Measurements from ENCODE around the gene SLC17A2.

Gene SLC17A2

GRCh38 chr6:25883991-25884390 is 46.5 kb downstream of the SLC17A2 start:
- DNase-seq (ENCODE audit: low read depth, low spot score): no peak

GRCh38 chr6:25883536-25883935 is 47.0 kb downstream of the SLC17A2 start:
- no peak for DNase-seq (ENCODE audit: low read depth, low spot score)

- DNase-seq (ENCODE audit: low read depth, low spot score): no peak
Observed at GRCh38 chr6:25882051-25882496, 48.4 kb downstream of the SLC17A2 start.

- no peak for DNase-seq (ENCODE audit: low read depth, low spot score)
Observed at GRCh38 chr6:25880601-25881000, 49.9 kb downstream of the SLC17A2 start.

- DNase-seq (ENCODE audit: low read depth, low spot score): no peak
Observed at GRCh38 chr6:25878721-25879322, 51.7 kb downstream of the SLC17A2 start.

GRCh38 chr6:25875926-25876602 is 54.4 kb downstream of the SLC17A2 start:
- no peak for DNase-seq (ENCODE audit: low read depth, low spot score)

GRCh38 chr6:25875563-25875905 is 55.0 kb downstream of the SLC17A2 start:
- no peak for DNase-seq (ENCODE audit: low read depth, low spot score)

GRCh38 chr6:25874822-25875562 is 55.5 kb downstream of the SLC17A2 start:
- DNase-seq (ENCODE audit: low read depth, low spot score): no peak

- no peak for DNase-seq (ENCODE audit: low read depth, low spot score)
Observed at GRCh38 chr6:25874118-25874517, 56.4 kb downstream of the SLC17A2 start, which contains the start of gene SLC17A3. Gene SLC17A3, minus strand, starts transcription at chr6:25874243. Its CDS starts 5,856 bp downstream, at chr6:25868387.

GRCh38 chr6:25872814-25873213 is 57.7 kb downstream of the SLC17A2 start:
- DNase-seq (ENCODE audit: low read depth, low spot score): no peak

- DNase-seq (ENCODE audit: low read depth, low spot score): no peak
Observed at GRCh38 chr6:25869840-25870239, 60.7 kb downstream of the SLC17A2 start.

GRCh38 chr6:25868436-25869183 is 61.9 kb downstream of the SLC17A2 start:
- DNase-seq (ENCODE audit: low read depth, low spot score): no peak

GRCh38 chr6:25866011-25866410 is 64.5 kb downstream of the SLC17A2 start:
- no peak for DNase-seq (ENCODE audit: low read depth, low spot score)

- no peak for DNase-seq (ENCODE audit: low read depth, low spot score)
Observed at GRCh38 chr6:25863360-25863759, 67.1 kb downstream of the SLC17A2 start.

All from activated naive CD8-positive, alpha-beta T cell treated with anti-CD3 and anti-CD28 coated beads, Interleukin-2, amount 50 U/mL, for 16 hours (primary cell).